GM12892 (cell line): Measurements from ENCODE around the gene SPNS3.

Experiments used
- POLR2A ChIP-seq: IDR thresholded peaks from 2 replicates; pipeline ENCODE4 v1.6.1; 2011; ENCODE audit warnings: low read depth, low read length, control low read depth
- POLR2AphosphoS5 ChIP-seq: IDR thresholded peaks from 2 replicates; pipeline ENCODE4 v1.6.1; 2011; ENCODE audit warnings: low read depth, low read length, control low read depth
- TAF1 ChIP-seq: IDR thresholded peaks from 2 replicates; pipeline ENCODE4 v1.6.1; 2011; ENCODE audit warnings: low read depth, mild to moderate bottlenecking, control low read depth, low read length, borderline replicate concordance

DNA sequence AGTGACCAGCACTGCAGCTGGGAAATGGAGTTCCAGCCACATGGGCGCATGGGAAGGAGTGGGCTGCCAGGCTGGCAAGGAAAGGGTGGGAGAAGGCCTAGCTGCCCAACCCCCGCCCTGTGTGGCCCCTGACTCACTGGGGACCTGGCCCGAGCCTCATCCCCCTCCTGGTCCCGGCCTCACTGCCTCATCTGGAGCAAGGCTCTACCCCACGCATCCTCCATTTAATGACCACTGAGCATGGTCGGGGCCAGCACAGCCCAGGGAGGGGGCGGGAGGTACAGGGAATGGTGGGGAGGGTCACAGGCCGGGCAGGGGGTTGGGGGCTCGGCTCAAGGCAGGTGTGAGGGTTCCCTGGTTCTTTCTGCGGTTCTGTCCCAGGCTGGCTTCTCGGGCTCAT lies 81.0 kb downstream of the SPNS3 start:
- TF ChIP-seq POLR2A: no peak
- no peak for TF ChIP-seq TAF1
- no peak for TF ChIP-seq POLR2AphosphoS5
